ENCODE results near the gene CDC42.

DNA sequence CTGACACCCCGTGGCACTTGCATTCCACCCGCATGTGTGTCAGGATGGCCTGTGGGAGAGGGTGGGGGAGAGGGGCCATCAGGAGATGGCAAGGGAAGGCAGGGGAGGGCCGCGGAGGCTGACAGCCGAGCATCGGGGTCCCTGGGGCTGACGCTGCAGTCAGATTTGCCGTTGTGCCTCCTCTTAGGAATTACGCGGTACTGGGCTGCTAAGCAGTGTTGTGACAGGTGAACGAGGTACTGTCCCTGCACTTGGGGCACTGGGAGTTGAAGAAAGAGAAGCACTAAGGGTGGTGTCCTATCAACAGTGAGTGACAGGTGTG lies 67.9 kb downstream of the CDC42 start:
- TF ChIP-seq, protein P1, sequence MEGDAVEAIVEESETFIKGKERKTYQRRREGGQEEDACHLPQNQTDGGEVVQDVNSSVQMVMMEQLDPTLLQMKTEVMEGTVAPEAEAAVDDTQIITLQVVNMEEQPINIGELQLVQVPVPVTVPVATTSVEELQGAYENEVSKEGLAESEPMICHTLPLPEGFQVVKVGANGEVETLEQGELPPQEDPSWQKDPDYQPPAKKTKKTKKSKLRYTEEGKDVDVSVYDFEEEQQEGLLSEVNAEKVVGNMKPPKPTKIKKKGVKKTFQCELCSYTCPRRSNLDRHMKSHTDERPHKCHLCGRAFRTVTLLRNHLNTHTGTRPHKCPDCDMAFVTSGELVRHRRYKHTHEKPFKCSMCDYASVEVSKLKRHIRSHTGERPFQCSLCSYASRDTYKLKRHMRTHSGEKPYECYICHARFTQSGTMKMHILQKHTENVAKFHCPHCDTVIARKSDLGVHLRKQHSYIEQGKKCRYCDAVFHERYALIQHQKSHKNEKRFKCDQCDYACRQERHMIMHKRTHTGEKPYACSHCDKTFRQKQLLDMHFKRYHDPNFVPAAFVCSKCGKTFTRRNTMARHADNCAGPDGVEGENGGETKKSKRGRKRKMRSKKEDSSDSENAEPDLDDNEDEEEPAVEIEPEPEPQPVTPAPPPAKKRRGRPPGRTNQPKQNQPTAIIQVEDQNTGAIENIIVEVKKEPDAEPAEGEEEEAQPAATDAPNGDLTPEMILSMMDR (IDR thresholded peaks at IDR 0.05; ENCODE audit: poor library complexity, severe bottlenecking): no peak
- TF ChIP-seq TAF1 (IDR thresholded peaks at IDR 0.05; ENCODE audit: low read depth): no peak

Measured in neural cell (in vitro differentiated cells).